Stimulated activated CD8-positive, alpha-beta memory T cell treated with anti-CD3 and anti-CD28 coated beads, Interleukin-4, amount 100 ng/mL, for 1 hour (primary cell): ENCODE data around the gene BHLHE40.

Source experiments
- DNase-seq, 2 donors: peaks; one replicate each; pipeline ENCODE4 v3.0.0-alpha.2; 2020; ENCODE audit warnings: low read depth in 2 of 2, low spot score in 1 of 2

Gene BHLHE40

DNA sequence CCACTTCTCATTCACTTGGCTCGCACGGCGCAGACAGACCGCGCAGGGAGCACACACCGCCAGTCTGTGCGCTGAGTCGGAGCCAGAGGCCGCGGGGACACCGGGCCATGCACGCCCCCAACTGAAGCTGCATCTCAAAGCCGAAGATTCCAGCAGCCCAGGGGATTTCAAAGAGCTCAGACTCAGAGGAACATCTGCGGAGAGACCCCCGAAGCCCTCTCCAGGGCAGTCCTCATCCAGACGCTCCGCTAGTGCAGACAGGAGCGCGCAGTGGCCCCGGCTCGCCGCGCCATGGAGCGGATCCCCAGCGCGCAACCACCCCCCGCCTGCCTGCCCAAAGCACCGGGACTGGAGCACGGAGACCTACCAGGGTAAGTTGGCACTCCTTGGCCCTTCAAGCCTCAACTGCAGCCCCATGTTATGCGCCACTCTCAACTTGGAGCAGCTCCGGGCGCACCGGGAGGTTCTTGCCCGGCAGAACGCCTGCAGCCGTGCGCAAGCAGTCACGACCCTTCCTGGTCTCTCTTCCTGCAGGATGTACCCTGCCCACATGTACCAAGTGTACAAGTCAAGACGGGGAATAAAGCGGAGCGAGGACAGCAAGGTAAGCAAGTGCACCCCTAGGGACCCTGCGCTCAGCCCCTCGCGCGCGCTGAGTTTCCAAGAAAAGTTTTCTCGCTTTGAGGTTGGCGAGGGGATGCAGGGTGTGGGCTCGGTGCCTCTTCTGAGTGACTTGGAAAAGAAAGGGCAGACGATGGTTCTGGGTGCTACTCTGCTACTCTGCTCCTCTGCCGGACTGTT is at the start of gene BHLHE40:
TSS of gene BHLHE40 (plus strand) at position 10 of the 801 bp plus-strand sequence. CDS start at position 292, 282 bp downstream.
- no peak for DNase-seq

DNA sequence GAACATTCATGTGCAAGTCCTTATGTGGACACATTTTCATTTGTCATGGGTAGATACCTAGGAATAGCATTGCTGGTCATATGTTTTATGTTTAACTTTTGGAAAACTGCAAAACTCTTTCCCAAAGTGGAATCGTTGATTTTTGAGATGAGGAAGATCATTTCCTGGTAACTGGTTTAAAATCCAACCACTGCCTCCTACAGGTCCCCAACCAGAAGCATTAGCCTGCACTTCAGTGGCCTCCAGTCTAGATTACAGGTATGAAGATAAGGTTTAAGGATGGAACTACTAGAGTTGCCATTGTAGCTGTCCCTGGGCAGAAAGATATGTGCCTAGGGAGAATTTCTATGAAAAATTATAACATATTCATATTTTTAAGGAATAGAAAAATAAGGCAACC is 48.7 kb upstream of the BHLHE40 start:
- DNase-seq: no peak

DNA sequence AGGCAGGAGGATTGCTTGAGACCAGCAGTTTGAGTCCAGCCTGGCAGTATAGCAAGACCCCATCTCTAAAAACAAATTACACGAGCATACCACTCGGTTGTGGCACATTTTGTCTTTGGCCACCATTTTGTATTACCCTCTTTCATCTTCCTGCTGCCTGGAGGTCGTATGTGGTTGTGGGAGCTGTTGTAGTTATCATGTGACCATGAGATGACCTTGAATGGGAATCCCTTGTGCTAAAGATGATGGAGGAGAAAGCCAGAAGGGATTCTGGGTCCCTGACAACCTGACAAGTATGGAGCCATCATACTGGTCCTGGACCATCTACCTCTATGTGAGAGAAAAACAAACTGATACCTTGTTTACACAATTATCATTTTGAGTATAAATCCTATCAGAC is 45.2 kb upstream of the BHLHE40 start:
- DNase-seq: no peak

DNA sequence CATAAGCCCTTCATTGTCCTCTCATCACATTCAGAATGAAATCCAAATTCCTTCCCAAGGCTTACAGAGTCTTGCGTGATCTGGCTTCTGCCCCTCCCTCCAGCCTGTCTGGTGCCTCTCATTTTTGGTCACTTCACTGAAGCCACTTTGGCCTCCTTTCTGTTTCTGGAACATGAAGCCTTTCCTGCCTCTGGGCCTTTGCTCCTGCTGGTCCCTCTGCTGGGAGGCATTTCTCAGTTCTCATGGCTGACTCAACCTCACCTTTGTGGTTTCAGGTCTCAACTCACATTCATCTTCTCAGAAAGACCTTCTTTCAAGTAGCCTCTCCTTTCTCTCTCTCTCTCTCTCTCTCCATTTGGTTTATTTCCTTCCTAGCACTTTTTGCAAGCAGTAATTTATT is 43.9 kb upstream of the BHLHE40 start:
- DNase-seq: no peak

DNA sequence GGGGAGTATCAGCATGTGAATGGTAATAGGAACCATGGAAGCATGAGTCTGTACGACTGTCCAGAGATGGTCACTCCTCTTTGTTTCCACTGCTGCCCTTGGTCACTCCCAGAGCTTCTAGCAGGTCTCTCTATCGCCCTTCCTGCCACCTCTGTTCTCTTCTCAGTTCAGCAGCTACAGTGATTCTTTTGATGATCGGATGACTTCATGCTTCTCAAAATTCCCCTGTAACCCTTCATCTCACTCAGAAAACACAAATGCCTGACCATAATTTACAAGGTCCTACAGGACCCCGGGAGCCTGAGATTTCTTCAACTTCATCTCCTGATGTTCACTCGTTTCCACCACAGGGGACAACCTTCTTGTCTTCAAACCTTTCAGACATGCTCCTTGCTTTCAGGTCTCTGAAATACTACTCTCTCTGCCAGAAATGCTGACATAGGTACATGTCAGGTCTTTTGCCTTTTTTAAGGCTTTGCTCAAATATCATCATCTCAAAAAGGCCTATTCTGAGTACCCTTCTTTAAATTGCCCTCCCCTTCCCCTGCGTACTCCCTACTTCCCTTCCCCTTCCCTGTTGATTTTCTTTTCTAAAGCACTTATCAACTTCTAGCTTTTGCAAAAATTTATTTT is 42.1 kb upstream of the BHLHE40 start:
- DNase-seq: no peak

DNA sequence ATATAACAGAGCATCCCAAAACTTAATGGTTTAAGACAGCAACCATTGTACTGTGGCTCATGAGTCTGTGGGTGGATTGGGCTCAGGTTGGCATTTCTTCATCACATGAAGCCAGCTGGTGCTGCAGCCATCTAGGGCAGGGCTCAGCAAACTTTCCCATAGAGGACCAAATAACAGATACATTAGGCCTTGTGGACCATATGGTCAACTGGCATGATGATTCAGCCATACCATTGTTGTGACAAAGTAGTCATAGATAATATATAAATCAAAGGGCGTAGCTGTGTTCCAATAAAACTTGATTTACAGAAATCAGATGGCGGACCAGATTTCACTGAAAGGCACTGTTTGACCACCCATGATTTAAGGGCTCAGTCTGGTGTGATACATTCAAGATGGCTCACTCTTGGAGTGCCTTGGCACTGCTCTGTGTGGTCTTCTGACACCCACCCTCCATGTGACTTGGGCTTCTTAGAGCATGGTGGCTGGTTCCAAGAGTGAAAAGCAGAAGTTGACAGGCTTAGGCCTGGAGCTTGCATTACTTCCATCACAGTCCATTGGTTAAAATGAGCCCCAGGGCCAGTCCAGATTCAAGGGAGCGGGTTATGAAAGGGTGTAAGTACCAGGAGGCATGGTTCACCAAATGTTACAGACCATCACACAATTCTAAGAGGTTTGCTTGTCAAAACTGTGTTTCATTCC is 40.8 kb upstream of the BHLHE40 start:
- DNase-seq: no peak

DNA sequence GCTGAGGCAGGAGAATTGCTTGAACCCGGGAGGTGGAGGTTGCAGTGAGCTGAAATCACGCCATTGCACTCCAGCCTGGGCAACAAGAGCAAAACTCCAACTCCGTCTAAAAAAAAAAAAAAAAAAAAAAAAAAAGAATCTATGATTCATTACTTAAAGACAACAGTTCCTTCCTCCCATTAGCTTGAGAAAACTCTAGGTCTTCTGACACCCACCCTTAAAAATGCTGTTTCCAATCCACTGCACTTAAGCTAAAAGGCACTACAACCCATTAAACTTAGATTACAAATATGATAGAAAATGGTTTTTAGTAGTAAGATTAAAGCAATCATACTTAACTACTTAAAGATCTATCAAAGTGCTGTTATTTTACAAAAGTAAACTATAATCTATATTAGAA is 40.0 kb upstream of the BHLHE40 start:
- DNase-seq: no peak

DNA sequence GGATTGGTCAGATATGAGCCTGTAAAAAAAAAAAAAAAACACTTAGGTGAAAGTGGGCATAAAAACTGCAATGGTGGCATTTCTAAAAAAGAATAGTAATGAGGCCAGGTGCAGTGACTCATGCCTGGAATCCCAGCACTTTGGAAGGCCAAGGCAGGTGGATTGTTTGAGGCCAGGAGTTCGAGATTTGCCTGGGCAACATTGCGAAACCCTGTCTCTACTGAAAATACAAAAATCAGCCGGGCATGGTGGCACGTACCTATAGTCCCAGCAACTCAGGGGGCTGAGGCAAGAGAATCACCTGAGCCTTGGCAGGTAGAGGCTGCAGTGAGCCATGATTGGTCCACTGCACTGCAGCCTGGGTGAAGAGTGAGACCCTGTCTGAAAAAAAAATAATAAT is 38.3 kb upstream of the BHLHE40 start:
- no peak for DNase-seq

DNA sequence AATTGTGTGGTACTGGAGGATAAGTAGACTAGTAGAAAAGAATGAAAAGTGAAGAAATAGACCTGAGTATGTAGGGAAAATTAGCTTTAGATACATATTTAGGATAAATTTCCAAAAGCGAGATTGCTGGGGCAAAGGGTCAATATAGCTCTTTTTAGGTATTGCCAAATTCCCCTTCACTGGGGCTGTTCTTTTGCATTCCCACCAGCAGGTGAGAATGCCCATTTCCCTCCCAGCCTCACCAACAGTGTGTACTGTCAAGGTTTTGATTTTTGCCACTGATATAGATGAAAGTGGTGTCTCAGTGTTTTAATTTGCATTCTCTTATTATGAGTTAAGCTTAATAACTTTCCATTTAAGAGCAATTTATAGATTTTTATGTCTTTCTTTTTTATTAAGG is 35.7 kb upstream of the BHLHE40 start:
- no peak for DNase-seq

DNA sequence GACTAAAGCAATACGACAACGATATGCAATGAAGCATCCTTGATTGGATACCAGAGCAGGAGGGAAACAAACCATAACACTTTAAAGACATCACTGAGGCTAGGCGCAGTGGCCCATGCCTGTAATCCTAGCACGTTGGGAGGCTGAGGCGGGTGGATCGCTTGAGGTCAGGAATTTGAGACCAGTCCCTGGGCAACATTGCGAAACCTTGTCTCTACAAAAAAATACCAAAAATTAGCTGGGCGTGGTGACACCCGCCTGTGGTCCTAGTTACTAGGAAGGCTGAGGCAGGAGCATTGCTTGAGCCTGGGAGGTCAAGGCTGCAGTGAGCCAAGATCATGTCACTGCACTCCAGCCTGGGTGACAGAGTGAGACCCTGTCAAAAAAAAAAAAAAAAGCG is 33.9 kb upstream of the BHLHE40 start:
- DNase-seq: no peak

DNA sequence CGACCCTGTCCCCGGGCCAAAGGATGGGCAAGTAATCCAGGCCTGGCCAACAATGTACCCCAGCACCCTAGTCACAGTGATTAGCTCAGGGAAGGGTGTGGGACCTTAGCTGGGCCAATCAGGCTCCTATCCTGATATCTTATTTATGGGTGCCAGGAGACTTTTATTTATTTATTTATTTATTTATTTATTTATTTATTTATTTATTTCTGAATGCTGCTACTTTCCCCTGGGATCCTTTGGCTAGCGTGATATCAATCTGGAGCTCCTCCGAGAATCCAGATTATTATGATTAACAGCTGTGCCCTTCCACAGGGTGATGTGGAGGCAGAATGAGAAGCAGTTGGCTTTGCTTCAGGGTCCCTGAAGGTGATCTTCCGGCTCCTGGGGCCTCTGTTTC is 32.2 kb upstream of the BHLHE40 start:
- DNase-seq: no peak

DNA sequence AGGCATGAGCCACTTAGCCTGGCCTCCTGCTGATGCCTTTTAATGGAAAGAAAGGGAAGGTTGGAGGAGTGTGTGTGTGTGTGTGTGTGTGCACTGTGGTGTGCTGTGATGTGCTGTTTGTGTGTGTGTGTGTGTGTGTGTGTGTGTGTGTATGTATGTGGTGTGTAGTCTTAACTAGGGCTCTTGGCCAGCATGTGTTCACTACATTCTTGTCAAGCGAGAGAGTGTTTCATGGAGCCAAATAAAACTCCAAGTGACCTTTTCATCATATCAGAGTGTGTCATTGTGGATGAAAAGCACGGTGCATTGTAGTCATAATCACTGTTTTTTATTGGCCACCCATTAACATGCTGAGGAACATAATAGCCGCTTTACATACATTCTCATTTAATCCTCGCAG is 30.8 kb upstream of the BHLHE40 start:
- DNase-seq: no peak

DNA sequence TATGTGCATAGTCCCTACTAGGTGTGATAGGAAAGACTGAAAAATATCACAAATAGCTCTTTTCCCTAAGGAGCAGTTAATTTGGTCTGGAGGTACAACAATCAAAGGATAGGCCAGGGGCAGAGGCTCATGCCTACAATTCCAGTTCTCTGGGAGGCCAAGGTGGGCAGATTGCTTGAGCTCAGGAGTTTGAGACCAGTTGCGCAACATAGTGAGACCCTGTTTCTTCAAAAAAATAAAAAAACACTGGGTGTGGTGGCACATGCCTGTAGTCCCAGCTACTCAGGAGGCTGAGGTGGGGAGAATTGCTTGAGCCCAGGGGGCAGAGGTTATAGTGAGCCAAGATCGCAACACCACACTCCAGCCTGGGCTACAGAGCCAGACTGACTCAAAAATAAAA is 30.2 kb upstream of the BHLHE40 start:
- no peak for DNase-seq

DNA sequence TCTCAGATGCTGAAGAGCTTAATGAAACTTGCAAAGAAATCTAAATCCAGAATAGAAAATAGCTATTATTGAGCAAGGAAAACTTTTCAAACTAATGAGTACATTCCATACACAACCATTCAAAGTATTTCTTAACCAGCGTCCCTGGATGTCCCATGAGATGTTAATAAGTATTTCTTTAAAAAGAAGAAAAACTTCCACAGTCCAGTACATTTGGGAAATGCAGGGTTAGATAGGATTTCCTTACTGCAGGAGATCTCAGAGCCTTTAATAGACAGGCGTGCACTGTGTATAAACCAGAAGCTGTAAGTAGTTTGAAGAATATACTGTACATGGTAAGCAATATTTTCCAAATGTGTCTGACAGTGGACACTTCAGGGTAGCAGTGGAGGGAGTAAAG is 29.6 kb upstream of the BHLHE40 start:
- DNase-seq: no peak

DNA sequence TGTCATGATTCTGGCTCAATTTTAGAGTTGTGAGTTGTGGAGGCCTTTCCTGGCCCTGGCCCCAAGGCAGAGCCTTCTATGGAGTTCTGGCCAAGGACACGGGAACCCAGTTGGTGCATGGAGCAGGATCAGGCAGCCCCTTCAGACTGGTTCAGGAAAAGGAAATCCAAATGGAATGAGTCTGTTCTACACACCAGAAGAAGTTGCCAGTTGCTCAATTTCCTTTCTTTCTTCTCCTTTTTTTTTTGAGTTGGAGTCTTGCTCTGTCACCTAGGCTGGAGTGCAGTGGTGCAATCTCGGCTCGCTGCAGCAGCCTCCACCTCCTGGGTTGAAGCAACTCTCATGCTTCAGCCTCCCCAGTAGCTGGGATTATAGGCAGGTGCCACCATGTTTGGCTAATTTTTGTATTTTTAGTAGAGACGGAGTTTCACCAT is 28.9 kb upstream of the BHLHE40 start:
- DNase-seq: no peak

DNA sequence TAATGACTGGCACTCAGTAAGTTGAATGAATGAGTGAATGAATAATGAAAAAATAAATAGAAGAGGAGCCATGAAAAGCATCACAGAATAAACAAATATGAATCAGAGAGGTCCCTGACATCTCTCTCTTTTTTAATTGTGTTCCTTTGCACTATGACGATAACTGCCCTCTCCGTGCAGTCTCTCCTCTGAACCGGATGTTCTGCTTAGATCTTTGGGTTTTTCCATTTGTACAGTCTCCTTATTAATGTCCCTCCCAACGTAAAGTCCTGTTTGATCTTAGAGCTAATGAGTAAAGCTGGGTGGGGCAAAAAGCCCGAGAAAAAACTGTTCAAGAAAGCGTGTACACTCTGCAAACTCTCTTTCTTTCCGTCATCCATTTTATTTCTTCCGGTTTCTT is 28.3 kb upstream of the BHLHE40 start:
- DNase-seq: no peak

DNA sequence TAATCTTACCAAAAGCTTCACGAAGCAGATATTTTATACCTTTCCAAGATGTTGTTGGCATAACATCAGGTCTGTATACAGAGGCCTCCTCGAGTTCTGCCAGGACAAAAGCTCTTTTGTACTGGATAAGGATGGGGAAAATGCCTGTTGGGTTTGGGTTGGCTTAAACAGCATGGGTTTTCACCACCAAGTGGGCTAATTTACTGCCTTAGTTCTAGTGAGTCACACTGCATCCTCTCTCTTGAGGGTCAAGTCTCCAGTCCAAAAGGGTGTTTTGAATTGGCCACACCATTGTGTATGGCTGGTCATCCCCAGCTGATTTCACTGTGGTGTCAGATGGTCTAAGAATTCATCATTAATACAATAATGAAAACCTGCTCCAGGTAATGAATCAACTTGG is 26.1 kb upstream of the BHLHE40 start:
- no peak for DNase-seq

DNA sequence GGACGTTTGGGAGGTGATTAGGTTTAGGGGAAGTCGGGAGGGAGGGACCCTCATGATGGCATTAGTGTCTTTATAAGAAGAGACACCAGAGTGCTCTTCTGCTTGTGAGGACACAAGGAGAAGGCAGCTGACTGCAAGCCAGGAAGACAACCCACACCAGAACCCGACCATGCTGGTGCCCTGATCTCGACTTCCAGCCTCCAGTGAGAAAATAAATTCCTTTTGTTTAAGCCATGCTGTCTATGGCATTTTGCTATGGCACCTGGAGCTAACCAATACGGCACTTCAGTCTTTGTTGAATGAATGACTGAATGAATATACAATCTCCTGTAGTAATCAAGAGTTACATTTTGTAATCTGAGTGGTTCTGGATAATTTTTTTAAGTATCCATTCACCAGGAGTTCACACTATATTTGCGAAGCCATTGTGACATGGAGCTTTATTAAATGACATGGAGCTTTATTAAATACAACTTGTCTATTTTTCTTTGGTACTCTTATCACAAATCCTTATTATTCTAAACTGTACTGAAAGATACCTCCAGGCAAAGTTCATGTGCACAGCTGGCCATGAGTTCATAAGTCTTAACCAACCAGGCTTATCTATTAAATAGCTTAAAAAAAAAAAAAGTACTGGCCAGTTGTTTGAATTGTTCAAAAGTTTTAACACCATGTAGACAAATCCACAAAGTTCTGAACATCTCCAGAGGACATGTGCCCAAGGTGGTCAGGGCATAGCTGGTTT is 24.8 kb upstream of the BHLHE40 start:
- no peak for DNase-seq

DNA sequence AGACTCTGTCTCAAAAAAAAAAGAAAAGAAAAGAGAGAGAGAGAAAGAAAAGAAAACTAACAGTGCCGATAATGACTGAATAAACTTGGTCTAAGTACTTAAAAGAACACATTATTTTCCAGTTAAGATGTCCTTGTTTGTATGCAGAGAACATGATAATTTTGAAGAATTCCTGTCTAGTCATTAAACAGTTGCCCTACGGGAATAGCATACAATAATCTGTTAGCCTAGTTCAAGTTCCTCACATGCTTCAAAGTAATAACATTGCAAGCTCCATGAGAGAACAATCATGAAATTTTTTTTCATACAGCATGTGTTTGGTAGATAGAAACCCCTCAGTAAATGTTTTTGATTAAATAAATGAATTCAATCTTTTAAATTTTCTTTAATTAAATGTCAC is 23.1 kb upstream of the BHLHE40 start:
- no peak for DNase-seq

DNA sequence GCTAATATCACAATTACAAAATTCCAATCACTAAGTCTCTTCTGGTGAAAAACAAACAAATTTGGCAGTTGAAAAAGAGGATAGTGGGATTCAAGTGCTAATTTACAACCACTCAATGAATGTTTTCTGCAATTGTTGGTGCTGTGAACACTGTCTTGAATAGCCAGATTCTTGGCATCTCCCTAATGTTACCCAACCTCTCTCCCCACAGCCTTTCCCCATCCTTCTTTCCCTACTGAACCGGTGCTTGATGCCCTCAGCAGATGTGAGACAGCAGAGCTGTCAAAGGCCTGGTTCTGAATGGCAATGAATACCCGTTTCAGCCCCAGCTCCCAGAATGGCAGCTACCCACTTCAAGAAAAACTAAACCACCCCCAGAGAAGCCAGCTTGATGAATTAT is 22.5 kb upstream of the BHLHE40 start:
- no peak for DNase-seq

DNA sequence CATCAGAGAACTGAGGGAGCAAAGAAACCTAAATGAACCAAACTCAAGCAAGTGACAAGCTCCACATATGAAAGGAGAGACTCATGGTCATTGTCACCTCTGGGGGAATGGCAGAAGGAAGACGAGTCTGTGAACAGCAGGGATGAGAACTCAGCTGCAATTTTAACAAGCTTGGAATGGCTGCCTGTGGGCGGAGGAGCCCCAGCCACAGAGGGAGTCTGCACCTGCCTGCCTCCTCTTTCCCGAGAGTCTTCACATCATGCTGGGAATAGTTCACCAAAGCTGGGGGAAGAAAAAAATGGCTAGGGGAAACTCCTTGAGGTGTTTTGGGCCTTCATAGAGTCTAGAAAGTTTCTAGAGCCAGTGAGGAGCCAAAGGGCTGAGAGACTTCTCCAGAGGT is 21.3 kb upstream of the BHLHE40 start:
- DNase-seq: no peak

DNA sequence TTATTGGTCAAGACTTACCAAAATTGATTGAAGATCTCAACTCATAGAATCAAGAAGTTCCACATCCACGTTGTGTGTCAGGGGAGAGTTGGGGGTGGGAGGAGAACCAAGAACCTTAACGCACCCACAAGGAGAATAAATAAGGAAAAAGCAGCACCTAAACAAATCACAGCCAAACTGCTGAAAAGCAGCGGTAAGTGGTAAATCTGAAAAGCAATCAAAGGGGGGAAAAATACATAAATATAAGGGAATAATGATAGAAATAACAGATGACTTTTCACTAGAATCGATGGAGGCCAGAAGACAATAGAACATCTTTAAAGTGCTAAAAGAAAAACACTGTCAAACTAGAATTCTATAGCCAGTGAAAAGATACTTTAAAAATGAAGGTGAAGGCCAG is 20.1 kb upstream of the BHLHE40 start:
- no peak for DNase-seq
